Peyer's patch (tissue), 4 donors: ENCODE data around the gene IRF5.

ENCODE experiments used
- CTCF ChIP-seq, 6 experiments: fragments of 450-650 bp in 4 of 6; fragments of 200-600 bp in 2 of 6; sonication (generic) in 1 of 6; IDR thresholded peaks; one replicate each; pipeline ENCODE4 v1.5.1; 2017 to 2019; ENCODE audit warnings: antibody characterized with exemption in 6 of 6, mild to moderate bottlenecking in 3 of 6, moderate library complexity in 1 of 6
- POLR2A ChIP-seq, 2 donors: fragments of 450-650 bp; IDR thresholded peaks; one replicate each; pipeline ENCODE4 v1.5.1; 2017; ENCODE audit warnings: antibody characterized with exemption in 2 of 2, mild to moderate bottlenecking in 2 of 2, moderate library complexity in 2 of 2

GRCh38 chr7:128909625-128910568, 27.8 kb upstream of the IRF5 start:
- no peak for TF ChIP-seq CTCF (IDR thresholded peaks at IDR 0.05)
- no peak for TF ChIP-seq POLR2A (IDR thresholded peaks at IDR 0.05)
